Measurements from ENCODE around the gene USP30. TPM values are rescaled to one million over a fixed set of nuclear protein-coding genes. Genes with fewer than 3 reads are reported as not detected.

The USP30 gene
- total RNA-seq, 1 experiment from 2014 or later: 6.9 TPM

- no peak for TF ChIP-seq ERG (CRISPR knock-in tag; IDR thresholded peaks at IDR 0.05)
- TF ChIP-seq E2F4 (CRISPR knock-in tag; IDR thresholded peaks at IDR 0.05; ENCODE audit: borderline replicate concordance, low read depth): no peak
- TF ChIP-seq ZSCAN18 (CRISPR knock-in tag; IDR thresholded peaks at IDR 0.05): no peak
- no peak for TF ChIP-seq TP53 (CRISPR knock-in tag; IDR thresholded peaks at IDR 0.05)
Observed at GRCh38 chr12:109018296-109018695, 34.1 kb upstream of the USP30 start (continued).

- no peak for TF ChIP-seq OVOL2 (CRISPR knock-in tag; IDR thresholded peaks at IDR 0.05; ENCODE audit: borderline replicate concordance)
- TF ChIP-seq TP53 (CRISPR knock-in tag; IDR thresholded peaks at IDR 0.05): no peak
- no peak for TF ChIP-seq PRDM15 (CRISPR knock-in tag; IDR thresholded peaks at IDR 0.05)
- no peak for TF ChIP-seq MXD4 (CRISPR knock-in tag; IDR thresholded peaks at IDR 0.05; ENCODE audit: borderline replicate concordance)
- TF ChIP-seq PRRX2 (CRISPR knock-in tag; IDR thresholded peaks at IDR 0.05): no peak
- no peak; the same call in 1 of the 2 replicates for TF ChIP-seq MYBL2 (CRISPR knock-in tag; IDR thresholded peaks at IDR 0.05)
- no peak for TF ChIP-seq ZNF263 (CRISPR knock-in tag; IDR thresholded peaks at IDR 0.05; ENCODE audit: low read depth)
- TF ChIP-seq KAT7 (CRISPR knock-in tag; IDR thresholded peaks at IDR 0.05; ENCODE audit: borderline replicate concordance): no peak
- TF ChIP-seq ZNF121 (CRISPR knock-in tag; IDR thresholded peaks at IDR 0.05): no peak
- TF ChIP-seq USF2 (CRISPR knock-in tag; IDR thresholded peaks at IDR 0.05): no peak
- no peak for TF ChIP-seq CDX4 (CRISPR knock-in tag; IDR thresholded peaks at IDR 0.05; ENCODE audit: borderline replicate concordance)
- no peak for TF ChIP-seq SMAD4 (CRISPR knock-in tag; IDR thresholded peaks at IDR 0.05)
- TF ChIP-seq JAZF1 (CRISPR knock-in tag; IDR thresholded peaks at IDR 0.05): no peak
- TF ChIP-seq ZNF512 (CRISPR knock-in tag; IDR thresholded peaks at IDR 0.05; ENCODE audit: borderline replicate concordance): no peak
- no peak for TF ChIP-seq ZBTB21 (CRISPR knock-in tag; IDR thresholded peaks at IDR 0.05; ENCODE audit: borderline replicate concordance)
- TF ChIP-seq ATF3 (CRISPR knock-in tag; conservative IDR thresholded peaks at IDR 0.05): no peak
- peak overlapping the region; percentile 52 for H3K4me3 Mint-ChIP-seq
- CTCF ChIA-PET: interaction anchor here (1.2 to 1.4 kb wide), 2 partner anchors 70 to 136 kb away, joined by 3 to 5 read pairs; no protein-coding TSS in a partner anchor
- H3K36me3 Mint-ChIP-seq: no peaks in the 10 kb centered on the region
- H3K27ac Mint-ChIP-seq: no peak overlapping the region
- H3K27me3 Mint-ChIP-seq (ENCODE audit: low read depth): peaks cover 16% of the 10 kb centered on the region
- ATAC-seq: no peak
- DNase-seq (ENCODE audit: low spot score): no peak
- peaks cover 3% of the 10 kb centered on the region; the same call in 1 of the 2 replicates for H3K4me1 Mint-ChIP-seq
- peaks cover 3% of the 10 kb centered on the region; the same call in 1 of the 2 replicates for H3K9me3 Mint-ChIP-seq
- POLR2A ChIA-PET: interaction anchor here (1.0 kb wide), 1 partner anchor 40 kb away, joined by 3 read pairs; no protein-coding TSS in a partner anchor
Observed at GRCh38 chr12:109020146-109020795, 32.1 kb upstream of the USP30 start.

All from WTC11 (cell line).